Renal cortex interstitium (tissue), 11 donors: ENCODE measurements around the gene SLC22A13. TPM values are rescaled to one million over a fixed set of nuclear protein-coding genes. Genes with fewer than 3 reads are reported as not detected.

Experiments used
- DNase-seq, 11 donors: peaks; one replicate each; pipeline ENCODE4 v3.0.0-alpha.2; 2013; ENCODE audit warnings: low read depth in 9 of 11, low spot score in 4 of 11; ENCODE audit errors: extremely low read depth in 1 of 11
- polyA plus RNA-seq, 3 donors: library from polyadenylated mRNA; unstranded; fragments of 120-200 nt; gene quantifications; one replicate each; pipeline ENCODE4 v1.2.1, GENCODE V29; 2013; ENCODE audit not compliant: insufficient read length in 3 of 3

Gene SLC22A13
- polyA plus RNA-seq, 3 donors: 2.7 to 7.1 (median 4.1) TPM

DNA sequence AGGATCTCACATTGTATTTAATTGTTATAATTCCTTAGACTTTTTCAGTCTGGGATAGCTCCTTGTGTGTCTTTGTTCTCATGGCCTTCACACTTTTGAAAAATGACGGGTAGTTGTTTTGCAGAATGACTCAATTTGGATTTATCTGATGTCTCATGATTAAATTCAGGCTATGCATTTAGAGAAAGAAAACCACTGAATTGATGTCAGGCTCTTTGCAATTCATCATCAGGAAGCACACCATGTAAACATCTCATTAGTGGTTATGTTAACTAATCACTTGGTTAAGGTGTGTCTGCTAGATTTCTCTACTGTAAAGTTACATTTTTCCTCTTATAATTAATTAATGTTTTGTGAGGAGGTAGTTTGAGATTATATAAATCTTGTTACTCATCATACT is 8.0 kb upstream of the SLC22A13 start:
- no peak for DNase-seq

DNA sequence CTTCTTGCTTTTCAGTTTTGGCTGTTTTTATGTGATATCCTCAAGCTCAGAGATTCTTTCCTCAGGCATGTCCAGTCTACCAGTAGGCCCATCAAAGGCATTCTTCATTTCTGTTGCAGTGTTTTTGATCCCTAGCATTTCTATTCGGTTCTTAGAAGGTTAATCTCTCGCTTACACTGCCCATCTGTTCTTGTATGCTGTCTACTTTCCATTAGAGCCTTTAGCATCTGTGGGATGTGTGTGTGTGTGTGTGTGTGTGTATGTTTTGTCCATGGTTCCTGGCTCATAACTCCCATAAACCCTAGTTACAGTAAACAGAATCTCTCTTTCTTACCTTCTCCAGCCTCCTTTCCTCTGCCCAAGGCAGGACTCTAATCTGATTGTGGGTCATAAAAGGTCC is 5.1 kb upstream of the SLC22A13 start:
- DNase-seq: no peak

DNA sequence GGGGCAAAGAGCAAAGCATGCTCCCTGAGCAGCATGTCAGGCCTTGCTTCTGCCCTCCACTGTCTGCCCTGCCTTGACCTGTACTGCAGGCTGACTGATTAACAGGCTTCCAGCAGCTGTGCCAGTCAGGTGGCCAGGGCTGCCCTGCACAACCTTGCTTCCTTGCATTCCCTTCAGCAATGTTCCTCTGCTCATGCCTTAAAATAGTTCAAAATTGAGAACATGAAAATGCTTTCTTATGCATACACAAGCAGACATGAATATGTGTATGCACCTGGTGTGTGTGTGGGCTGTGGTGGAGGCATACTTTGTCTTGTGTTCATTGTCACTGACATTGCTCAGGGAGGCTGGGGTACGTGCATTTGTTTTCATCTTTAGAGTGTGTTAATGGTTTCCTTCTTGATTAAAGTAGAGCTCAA is 1.2 kb upstream of the SLC22A13 start:
- DNase-seq: peak in 2 of 11 donors; percentile 7 to 8

DNA sequence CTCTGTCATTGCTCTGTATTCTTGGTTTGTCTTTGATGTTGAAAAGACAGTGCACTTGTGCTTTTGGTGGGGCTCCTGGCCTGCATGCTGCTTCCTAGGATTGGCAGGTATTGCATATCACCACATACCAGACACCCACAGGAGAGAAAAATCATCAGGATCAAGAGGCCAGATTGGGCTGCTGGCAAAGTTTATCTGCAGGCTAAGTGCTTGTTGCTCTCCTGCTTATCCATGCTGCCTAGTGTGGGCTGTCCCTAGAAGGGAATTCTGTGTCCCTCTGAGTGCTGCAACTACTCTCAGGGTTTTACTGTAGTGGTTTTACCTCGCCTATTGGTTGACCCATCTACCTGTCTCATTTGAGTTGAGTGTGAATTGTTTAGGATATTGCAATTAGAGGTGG is 833 bp upstream of the SLC22A13 start:
- no peak for DNase-seq

DNA sequence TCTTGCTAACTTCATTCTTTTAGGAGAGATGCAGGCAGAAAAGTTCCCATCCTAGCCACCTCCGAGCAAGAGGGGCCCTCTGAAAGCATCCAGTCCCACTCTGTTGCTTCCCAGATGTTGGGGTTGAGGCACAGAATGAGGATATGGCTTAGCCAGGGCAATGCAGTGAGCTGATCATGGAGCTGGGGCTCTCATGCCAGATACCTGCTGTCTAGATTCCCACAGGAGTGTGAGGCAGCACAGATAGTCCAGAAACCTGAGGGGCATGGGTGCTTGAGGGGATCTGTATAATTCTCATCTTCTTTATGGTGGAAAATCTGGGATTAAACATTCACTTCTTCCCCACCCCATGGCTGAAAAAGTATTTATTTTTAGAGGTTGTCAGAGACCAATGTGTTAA is 1.2 kb downstream of the SLC22A13 start:
- no peak for DNase-seq

DNA sequence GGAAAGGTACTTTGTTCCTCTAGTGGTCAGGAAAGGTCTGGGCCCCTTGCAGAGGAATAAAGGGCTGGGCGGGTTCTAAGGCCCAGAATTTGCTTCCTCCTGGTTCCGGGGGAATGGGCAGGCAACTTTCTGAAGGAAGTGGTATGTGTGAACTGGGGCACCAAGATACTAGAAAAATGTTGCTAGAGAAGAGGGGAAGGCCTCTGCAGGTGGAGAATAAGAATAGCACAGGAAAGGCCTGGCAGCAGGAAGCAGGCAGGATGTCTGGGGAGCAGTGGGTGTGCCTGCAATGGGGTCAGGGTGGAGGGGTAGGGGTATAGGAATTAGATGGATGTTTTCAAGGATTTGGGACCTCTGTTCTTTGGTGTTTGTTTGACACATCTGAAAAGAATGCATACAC is 2.0 kb downstream of the SLC22A13 start:
- DNase-seq: no peak

DNA sequence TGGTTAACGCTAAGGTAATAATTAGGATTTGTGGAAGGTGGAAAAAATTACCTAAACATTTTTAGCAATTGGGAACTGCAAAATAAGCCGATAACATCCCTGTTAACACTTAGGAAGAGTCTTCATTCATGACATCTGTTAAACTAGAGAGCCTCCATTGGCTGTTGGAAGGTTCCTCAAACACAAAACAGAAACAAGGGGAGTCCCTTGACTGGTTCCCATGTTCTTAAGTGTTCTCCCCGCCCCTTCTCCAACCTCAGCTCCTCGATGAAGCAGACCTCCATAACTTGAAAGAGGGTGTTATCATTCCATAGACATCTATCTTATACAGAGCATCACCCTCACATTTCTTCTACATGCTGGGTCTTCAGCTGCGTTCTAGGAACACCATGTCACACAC is 2.5 kb downstream of the SLC22A13 start:
- DNase-seq: no peak

DNA sequence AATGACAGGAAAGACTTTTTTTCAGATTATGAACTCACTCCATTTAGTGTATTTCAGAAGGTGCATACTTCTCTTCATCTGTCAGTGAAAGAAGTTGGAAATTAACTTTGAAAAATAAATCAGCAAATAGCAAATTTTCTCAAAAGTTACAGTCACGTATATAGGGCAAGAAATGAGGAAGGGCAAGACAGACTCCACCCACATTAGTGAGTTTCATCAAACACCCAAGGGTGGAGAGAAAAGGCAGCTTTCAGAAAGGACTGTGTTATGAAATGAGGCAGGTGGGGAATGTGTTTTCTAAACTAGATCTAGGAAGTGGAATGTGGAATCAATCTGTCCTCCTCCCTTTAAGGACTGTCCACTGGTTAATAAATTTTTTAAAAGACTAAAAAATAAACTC is 2.9 kb downstream of the SLC22A13 start:
- DNase-seq: no peak

DNA sequence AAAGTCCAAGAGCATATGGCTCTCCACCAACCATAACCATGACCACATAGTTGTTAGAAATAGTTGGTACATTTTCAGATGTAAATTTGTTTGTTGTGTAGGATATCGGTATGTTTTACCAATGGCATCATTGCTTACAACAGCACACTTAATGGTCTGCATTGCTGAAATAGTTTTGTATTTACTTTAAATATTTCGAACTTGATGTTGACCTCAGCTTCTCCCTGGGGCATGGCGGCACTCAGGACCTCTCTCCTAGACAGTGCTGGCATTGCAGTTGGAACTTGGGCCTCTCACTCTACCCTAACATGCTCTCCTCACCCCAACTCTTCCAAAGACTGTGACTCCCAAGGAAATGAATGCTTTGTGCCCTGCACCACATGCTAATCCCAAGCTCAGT is 5.0 kb downstream of the SLC22A13 start:
- DNase-seq: no peak

DNA sequence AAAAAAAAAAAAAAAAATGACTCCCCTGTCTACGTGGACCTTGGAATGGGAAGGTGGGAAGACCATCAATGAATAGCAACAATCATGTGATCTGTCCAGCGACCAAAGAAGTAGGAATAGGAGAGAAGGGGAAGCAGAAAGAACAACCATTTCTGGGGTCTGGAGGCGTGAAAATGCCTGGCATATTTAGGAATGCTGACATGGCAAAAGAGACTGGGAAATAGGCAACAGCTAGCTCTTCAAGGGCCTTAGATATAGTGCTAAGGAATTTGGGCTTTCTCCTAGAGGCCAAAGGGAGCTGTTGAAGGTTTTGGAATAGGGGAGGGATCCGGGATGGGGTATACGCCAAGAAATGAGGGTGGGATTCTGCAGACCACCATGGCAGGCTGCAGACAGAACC is 5.9 kb downstream of the SLC22A13 start:
- DNase-seq: peak in 1 of 11 donors; percentile 7

DNA sequence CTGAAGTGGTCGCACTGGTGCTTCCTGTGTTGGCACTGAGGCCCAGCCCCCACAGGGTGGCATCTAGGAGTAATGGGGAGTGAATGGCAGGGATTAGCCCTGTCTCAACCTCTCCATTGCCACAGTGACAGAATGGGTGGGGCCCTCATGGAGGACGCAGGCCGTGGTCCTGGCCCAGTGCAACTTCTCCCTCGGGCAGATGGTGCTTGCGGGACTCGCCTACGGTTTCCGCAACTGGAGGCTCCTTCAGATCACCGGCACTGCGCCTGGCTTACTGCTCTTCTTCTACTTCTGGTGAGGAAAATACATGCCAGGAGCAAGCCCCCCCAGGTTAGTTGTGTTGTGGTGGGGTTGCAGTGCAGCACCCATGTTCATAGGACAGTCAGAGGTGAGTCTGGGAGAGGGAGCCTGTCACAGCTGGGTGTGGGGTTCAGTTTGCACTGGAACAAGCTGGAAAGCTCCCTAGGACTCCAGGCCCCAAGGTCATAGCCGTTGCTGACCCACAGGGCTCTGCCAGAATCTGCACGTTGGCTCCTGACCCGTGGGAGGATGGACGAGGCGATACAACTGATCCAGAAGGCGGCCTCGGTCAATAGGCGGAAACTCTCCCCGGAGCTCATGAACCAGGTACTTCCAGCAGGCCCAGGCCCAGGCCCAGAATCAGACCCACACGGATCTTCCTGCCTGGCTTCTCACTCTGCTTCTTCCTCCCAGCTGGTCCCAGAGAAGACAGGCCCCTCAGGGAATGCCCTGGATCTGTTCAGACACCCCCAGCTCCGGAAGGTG is 9.4 kb downstream of the SLC22A13 start:
- no peak for DNase-seq

DNA sequence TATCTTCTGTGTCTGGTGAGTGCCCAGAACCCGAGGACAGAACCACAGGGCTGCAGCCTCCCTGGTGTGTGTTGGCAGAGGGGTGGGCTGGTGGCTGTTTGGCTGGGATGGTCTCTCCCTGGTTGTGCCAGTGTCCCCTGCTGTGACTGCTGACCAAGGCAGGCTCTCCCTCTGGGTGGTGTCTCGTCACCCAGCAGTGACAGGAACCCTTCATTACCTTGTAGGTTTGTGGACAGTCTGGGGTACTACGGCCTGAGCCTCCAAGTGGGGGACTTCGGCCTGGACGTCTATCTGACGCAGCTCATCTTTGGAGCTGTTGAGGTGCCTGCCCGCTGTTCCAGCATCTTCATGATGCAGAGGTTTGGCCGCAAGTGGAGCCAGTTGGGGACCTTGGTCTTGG is 10.0 kb downstream of the SLC22A13 start:
- DNase-seq: no peak

DNA sequence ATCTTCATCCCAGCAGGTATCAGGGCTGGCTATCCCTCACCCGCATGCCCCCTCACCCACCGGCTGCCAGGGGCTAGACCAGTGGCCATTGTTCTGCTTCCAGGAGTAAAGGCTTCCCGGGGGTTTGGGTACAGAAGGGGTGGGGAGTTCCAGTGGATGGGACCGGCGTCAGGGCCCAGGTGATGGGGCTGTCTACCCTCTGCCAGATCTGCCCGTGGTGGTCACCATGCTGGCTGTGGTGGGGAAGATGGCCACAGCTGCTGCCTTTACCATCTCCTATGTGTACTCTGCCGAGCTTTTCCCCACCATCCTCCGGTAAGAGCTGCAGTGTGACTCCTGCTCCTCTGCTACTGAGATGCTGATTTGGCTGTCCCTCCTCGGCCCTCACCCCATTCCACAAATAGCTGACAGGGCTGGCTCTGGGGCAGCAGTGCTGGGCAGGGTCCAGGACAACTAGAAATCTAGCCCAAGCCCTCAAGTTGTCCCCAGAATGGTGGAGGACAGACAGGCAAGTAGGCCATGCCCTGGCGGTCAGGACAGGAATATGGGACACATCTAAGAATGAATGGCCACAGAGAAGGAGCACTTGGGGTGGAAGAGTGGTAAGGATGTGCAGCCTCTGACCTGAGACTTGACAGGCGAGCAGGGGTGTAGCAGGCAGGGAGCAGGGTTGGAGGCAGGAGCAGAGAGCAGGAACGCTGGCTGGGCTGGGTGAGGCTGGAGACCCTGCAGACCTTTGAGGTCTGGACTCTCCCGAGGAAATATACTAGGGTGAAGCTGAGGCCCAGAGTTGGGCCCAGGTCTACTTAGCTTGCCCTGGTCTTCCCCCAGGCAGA is 10.7 kb downstream of the SLC22A13 start:
- no peak for DNase-seq

DNA sequence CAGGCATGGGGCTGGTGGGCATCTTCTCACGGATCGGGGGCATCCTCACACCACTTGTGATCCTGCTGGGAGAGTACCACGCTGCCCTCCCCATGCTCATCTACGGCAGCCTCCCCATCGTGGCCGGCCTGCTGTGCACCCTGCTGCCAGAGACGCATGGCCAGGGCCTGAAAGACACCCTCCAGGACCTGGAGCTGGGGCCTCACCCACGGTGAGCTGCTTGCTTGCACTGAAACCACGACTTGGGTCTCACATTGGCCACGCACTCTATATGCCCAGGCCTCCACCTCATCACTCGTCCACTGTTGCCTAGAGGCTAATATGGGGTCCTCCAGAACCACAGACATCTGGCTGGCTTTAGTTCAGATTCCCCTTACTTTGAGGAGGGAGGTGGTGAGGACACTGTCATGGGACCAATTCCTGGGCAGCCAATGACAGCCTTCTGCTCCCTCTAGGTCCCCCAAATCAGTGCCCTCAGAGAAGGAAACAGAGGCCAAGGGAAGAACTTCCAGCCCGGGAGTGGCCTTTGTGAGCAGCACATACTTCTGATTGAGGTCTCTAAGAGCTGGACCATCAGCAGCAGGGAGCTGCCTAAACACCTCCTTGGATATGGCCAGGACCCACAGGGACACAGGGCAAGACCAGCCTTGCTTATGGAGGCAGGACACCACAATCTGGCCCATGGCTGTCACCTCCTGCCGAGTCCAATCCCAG is 11.5 kb downstream of the SLC22A13 start:
- no peak for DNase-seq

DNA sequence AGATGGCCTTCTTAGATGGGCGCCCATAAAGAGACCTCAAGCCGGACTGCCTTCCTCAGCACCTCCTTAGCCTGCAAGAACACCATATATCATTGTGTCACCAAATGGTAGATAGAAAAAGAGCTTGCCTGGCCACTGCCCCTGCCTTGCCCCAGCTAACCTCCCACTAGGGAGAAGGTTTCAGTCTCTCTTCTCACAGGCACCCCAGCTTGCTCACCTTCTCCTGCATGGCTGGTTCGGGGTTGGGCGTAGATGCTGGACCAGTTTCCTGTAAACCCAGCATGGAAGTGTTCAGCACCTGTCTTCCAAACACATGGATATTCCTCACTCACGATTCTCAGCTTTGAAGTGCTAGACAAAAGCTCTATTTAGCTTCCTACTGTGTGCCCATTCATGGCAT is 13.2 kb downstream of the SLC22A13 start:
- DNase-seq: no peak

DNA sequence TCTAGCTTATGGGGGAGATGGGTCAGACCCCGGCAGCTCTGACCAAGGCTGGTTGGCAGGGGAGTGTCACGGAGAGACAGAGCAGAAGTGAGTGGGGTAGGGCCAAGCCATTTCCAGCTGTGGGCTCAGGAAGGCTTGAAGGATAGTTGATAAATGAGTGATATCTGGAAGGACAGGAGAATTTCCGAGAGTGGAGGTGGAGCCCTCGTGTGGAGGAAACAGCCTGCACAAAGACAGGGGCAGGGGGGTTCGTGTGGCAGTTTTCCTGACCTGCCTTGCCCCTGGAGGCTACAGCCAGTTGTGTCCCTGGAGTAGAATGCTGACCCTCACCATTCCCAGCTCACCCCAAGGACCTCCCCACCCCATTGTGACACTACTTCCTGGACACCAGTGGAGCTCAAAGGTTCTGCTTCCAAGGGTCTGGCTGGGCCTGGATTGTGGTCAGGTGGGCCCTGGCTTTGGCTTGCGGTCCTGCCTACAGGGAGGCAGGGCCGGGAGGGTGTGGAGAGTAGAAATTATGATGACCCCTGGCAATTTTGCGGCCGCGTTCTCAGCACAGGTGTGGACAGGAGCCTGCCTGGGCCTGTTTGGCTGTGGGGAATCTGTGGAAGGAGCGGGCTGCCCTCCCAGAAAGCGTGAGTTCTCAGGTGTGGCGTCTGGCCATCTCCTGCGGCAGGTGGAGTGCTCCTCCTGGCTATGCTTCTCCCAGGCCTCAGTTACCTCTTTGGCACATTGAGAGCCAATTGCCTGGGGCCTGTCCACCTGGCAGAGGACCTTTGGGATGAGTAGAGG is 16.5 kb downstream of the SLC22A13 start, which contains the start of gene SLC22A14:
TSS of gene SLC22A14 (plus strand) at position 400 of the 792 bp plus-strand sequence. CDS start 23,733 bp downstream, outside the sequence.
- DNase-seq: no peak

DNA sequence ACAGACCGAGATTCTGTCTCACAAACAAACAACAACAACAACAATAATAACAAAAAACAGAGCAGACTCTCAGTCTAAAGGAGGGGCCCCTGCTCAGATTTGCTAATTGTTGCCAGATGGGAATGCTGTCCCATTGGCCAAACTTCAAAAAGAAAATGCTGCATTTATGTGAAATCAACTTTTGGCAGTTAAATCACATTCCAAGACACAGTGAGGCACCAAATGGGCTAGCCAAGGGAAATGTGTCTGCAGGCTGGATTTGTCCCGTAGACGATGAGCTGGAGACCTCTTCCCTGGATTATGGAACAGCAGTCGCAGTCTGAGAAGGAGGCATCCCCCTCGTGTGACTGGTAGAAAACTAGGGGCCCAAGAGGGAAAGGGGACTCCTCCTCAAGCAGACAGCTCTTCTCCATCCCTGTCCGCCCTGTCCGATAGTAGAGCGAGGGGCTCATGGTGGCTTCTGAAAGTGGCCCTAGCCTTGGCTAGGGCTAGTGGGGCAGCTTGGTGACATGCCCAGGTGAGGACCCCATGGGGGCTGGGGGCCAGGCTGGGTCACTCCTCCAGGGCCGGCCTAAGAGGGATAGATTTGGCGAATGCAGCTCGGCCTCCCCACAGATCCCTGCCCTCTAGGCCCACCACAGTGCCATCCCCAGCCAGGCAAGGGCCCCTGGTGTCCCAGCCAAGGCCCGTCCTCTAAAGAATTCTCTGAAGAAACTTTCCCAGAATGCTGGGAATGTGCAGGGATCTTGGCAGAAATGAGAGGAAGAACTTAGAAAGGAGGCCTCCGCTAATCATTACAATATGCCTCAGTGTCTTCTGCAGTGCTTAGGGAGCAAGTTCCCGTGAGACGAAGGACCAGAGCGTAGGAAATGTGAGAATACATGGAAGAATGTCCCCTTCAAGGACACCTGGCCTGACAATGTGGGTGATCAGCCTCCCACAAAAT is 18.5 kb downstream of the SLC22A13 start:
- no peak for DNase-seq

DNA sequence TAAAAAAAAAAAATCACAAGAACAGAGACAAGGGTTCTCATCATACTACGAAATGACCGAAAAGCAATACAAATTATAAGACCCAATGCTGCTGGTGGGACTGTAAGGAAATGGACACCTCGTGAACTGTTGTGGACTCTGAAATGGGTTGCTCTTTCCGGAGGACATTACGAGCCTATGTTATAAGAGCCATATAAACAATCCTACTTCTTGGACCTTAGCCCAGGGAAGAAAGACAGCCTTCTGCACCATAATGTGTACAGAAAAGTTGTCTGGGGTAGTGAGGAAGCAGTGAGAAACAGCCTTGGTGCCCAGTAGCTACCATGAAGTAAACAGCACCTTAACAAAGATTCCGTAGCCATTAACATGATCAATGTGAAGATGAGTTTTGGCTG is 19.1 kb downstream of the SLC22A13 start:
- no peak for DNase-seq
